Measurements from ENCODE around the gene RIMBP2. TPM values are rescaled to one million over a fixed set of nuclear protein-coding genes. Genes with fewer than 3 reads are reported as not detected.

RIMBP2 gene
- polyA plus RNA-seq, 1 donor from 2014 or later, result 14.6 TPM

GRCh38 chr12:130462558-130463274 lies 253.4 kb downstream of the RIMBP2 start:
- no peak overlapping the region for H3K4me3 ChIP-seq (ENCODE audit: low read length)
- H3K9me3 ChIP-seq (ENCODE audit: low read length), result peaks cover 4% of the 10 kb centered on the region
- H3K4me2 ChIP-seq (ENCODE audit: low read length), result no peak overlapping the region
- H3K9me2 ChIP-seq (ENCODE audit: insufficient read depth, low read length), result no peaks in the 10 kb centered on the region
- H3K27ac ChIP-seq (ENCODE audit: low read length), result no peak overlapping the region
- H3K79me2 ChIP-seq (replicated peaks; ENCODE audit: insufficient read depth, low read length), result no peaks in the 10 kb centered on the region
- H3K36me3 ChIP-seq (ENCODE audit: insufficient read depth, low read length), result no peaks in the 10 kb centered on the region
- no peak overlapping the region for H2AFZ ChIP-seq (ENCODE audit: low read depth, low read length)
- no peaks in the 10 kb centered on the region for H3F3A ChIP-seq (ENCODE audit: insufficient read depth, low read length, poor library complexity, severe bottlenecking)
- no peaks in the 10 kb centered on the region for H4K20me1 ChIP-seq (ENCODE audit: insufficient read depth)
- no peak overlapping the region for H3K9ac ChIP-seq (ENCODE audit: low read length)
- TF ChIP-seq CTCF (IDR thresholded peaks at IDR 0.05; ENCODE audit: poor library complexity, severe bottlenecking) (no peak), MXI1 (conservative IDR thresholded peaks at IDR 0.05; ENCODE audit: poor library complexity, severe bottlenecking) (no peak), EP300 (conservative IDR thresholded peaks at IDR 0.05; ENCODE audit: poor library complexity, severe bottlenecking) (no peak)
- no peaks in the 10 kb centered on the region for H3K27me3 ChIP-seq (ENCODE audit: insufficient read depth, low read depth, low read length)

GRCh38 chr12:130461839-130462557 lies 254.1 kb downstream of the RIMBP2 start:
- no peaks in the 10 kb centered on the region for H3K9me2 ChIP-seq (ENCODE audit: insufficient read depth, low read length)
- no peaks in the 10 kb centered on the region for H3K9me3 ChIP-seq (ENCODE audit: low read length)
- H3F3A ChIP-seq (ENCODE audit: insufficient read depth, low read length, poor library complexity, severe bottlenecking), result no peaks in the 10 kb centered on the region
- no peak overlapping the region for H3K27ac ChIP-seq (ENCODE audit: low read length)
- H4K20me1 ChIP-seq (ENCODE audit: insufficient read depth), result no peaks in the 10 kb centered on the region
- H3K4me3 ChIP-seq (ENCODE audit: low read length), result no peak overlapping the region
- no peaks in the 10 kb centered on the region for H3K79me2 ChIP-seq (replicated peaks; ENCODE audit: insufficient read depth, low read length)
- H3K9ac ChIP-seq (ENCODE audit: low read length), result no peak overlapping the region
- H3K4me2 ChIP-seq (ENCODE audit: low read length), result no peak overlapping the region
- no peaks in the 10 kb centered on the region for H3K27me3 ChIP-seq (ENCODE audit: insufficient read depth, low read depth, low read length)
- no peak overlapping the region for H2AFZ ChIP-seq (ENCODE audit: low read depth, low read length)
- no peaks in the 10 kb centered on the region for H3K36me3 ChIP-seq (ENCODE audit: insufficient read depth, low read length)
- TF ChIP-seq MXI1 (conservative IDR thresholded peaks at IDR 0.05; ENCODE audit: poor library complexity, severe bottlenecking) (no peak), EZH2 (IDR thresholded peaks at IDR 0.05; ENCODE audit: borderline replicate concordance, insufficient read depth, low read length, poor library complexity, severe bottlenecking) (no peak), EP300 (conservative IDR thresholded peaks at IDR 0.05; ENCODE audit: poor library complexity, severe bottlenecking) (no peak), TAF1 (IDR thresholded peaks at IDR 0.05; ENCODE audit: low read depth) (no peak), CTCF (IDR thresholded peaks at IDR 0.05; ENCODE audit: poor library complexity, severe bottlenecking) (no peak), REST (IDR thresholded peaks at IDR 0.05; ENCODE audit: borderline replicate concordance) (no peak), RAD21 (conservative IDR thresholded peaks at IDR 0.05) (no peak), SMC3 (conservative IDR thresholded peaks at IDR 0.05; ENCODE audit: poor library complexity) (no peak), POLR2AphosphoS5 (IDR thresholded peaks at IDR 0.05) (no peak)

All from neural cell (in vitro differentiated cells).